WI38 (cell line): ENCODE measurements around the gene RANBP1.

Experiments
- H3K4me3 ChIP-seq: 2 replicates; pipeline ENCODE4 v1.5.1; 2011; ENCODE audit warnings: low read depth, mild to moderate bottlenecking, control low read depth, low read length
- CTCF ChIP-seq: IDR thresholded peaks from 2 replicates; pipeline ENCODE4 v1.5.1; 2012; ENCODE audit warnings: low read depth, mild to moderate bottlenecking, control low read depth, low read length

RANBP1 gene

GRCh38 chr22:20079745-20080444 is 36.0 kb upstream of the RANBP1 start, which contains the start of gene DGCR8:
Gene DGCR8, plus strand, starts transcription at chr22:20080241. Its CDS starts 5,723 bp downstream, at chr22:20085964.
- peak within 1 kb of the TSS; percentile 92 for H3K4me3 ChIP-seq
- no peak for TF ChIP-seq CTCF

- TF ChIP-seq CTCF = no peak
Measured at GRCh38 chr22:20080445-20080775, 35.5 kb upstream of the RANBP1 start.

GRCh38 chr22:20080776-20081654 is 34.9 kb upstream of the RANBP1 start:
- peak overlapping the region; percentile 92 for H3K4me3 ChIP-seq
- no peak for TF ChIP-seq CTCF

More at GRCh38 chr22:20080445-20080775, 35.5 kb upstream of the RANBP1 start:
- peak overlapping the region; percentile 92 for H3K4me3 ChIP-seq

GRCh38 chr22:20083157-20083890 is 32.6 kb upstream of the RANBP1 start:
- no peak for TF ChIP-seq CTCF

GRCh38 chr22:20083891-20084546 is 31.9 kb upstream of the RANBP1 start:
- no peak for TF ChIP-seq CTCF
- H3K4me3 ChIP-seq = no peak overlapping the region

More at GRCh38 chr22:20083157-20083890, 32.6 kb upstream of the RANBP1 start:
- H3K4me3 ChIP-seq = no peak overlapping the region

GRCh38 chr22:20084547-20085413 is 31.1 kb upstream of the RANBP1 start:
- peak; percentile 32 for TF ChIP-seq CTCF
- H3K4me3 ChIP-seq = no peak overlapping the region
